Mesodermal cell (in vitro differentiated cells): ENCODE data around the gene PARD3B.

ENCODE experiments used
- H3K27ac ChIP-seq: 2 replicates; pipeline ENCODE4 v1.7.0; 2013; ENCODE audit warnings: mild to moderate bottlenecking, low read depth, low read length, moderate library complexity; ENCODE audit not compliant: severe bottlenecking
- H3K36me3 ChIP-seq: 2 replicates; pipeline ENCODE4 v1.7.1; 2013; ENCODE audit warnings: mild to moderate bottlenecking, low read length, moderate library complexity; ENCODE audit not compliant: control insufficient read depth, insufficient read depth
- H3K4me1 ChIP-seq: one replicate; pipeline ENCODE4 v1.7.1; 2013; ENCODE audit warnings: mild to moderate bottlenecking, low read length; ENCODE audit not compliant: insufficient read depth, control insufficient read depth, poor library complexity, severe bottlenecking
- H3K4me3 ChIP-seq: 2 replicates; pipeline ENCODE4 v1.7.0; 2013; ENCODE audit warnings: low read length, control low read depth, mild to moderate bottlenecking; ENCODE audit not compliant: insufficient read depth, poor library complexity, severe bottlenecking; ENCODE audit errors: extremely low read depth
- H3K9me3 ChIP-seq: 2 replicates; pipeline ENCODE4 v1.7.1; 2013; ENCODE audit warnings: mild to moderate bottlenecking, low read length, moderate library complexity; ENCODE audit not compliant: control insufficient read depth
- WGBS, 2 experiments: methylation state at CpG; one replicate each; pipeline ENCODE4 v1.1.5; 2013; ENCODE audit warnings: missing lambda C conversion rate in 2 of 2; ENCODE audit not compliant: insufficient coverage in 2 of 2; 5-methylcytosine and 5-hydroxymethylcytosine counted together

The PARD3B gene

GRCh38 chr2:204886713-204887112, 341.4 kb downstream of the PARD3B start:
- H3K36me3 ChIP-seq: no peaks in the 10 kb centered on the region
- WGBS, 2 experiments: no CpG with 5 or more reads among the region's 1 CpG
- H3K9me3 ChIP-seq: no peaks in the 10 kb centered on the region
- no peak overlapping the region for H3K27ac ChIP-seq
- H3K4me1 ChIP-seq: peaks cover 3% of the 10 kb centered on the region
- no peak overlapping the region for H3K4me3 ChIP-seq

- Histone ChIP-seq H3K27ac (no peak overlapping the region), H3K4me3 (no peak overlapping the region), H3K4me1 (peaks cover 3% of the 10 kb centered on the region), H3K36me3 (no peaks in the 10 kb centered on the region), H3K9me3 (no peaks in the 10 kb centered on the region)
Measured at GRCh38 chr2:204888222-204888621, 342.9 kb downstream of the PARD3B start.

GRCh38 chr2:204890680-204891079, 345.4 kb downstream of the PARD3B start:
- Histone ChIP-seq H3K36me3 (no peaks in the 10 kb centered on the region), H3K4me1 (peaks cover 3% of the 10 kb centered on the region), H3K4me3 (no peak overlapping the region), H3K9me3 (no peaks in the 10 kb centered on the region), H3K27ac (no peak overlapping the region)
- WGBS, 2 experiments: 83% methylated on average over 1 of the region's 2 CpGs; no CpG with 5 or more reads in 1 of the 2 experiments

GRCh38 chr2:204891739-204892138, 346.5 kb downstream of the PARD3B start:
- Histone ChIP-seq H3K4me3 (no peak overlapping the region), H3K9me3 (no peaks in the 10 kb centered on the region), H3K27ac (no peak overlapping the region), H3K36me3 (no peaks in the 10 kb centered on the region), H3K4me1 (peaks cover 3% of the 10 kb centered on the region)
- no CpG with 5 or more reads among the region's 2 CpGs for WGBS, 2 experiments

GRCh38 chr2:204892506-204893255, 347.4 kb downstream of the PARD3B start:
- no peaks in the 10 kb centered on the region for H3K36me3 ChIP-seq
- H3K4me1 ChIP-seq: no peaks in the 10 kb centered on the region
- H3K9me3 ChIP-seq: no peaks in the 10 kb centered on the region
- WGBS, 2 experiments: no CpG with 5 or more reads among the region's 1 CpG
- no peak overlapping the region for H3K27ac ChIP-seq
- no peak overlapping the region for H3K4me3 ChIP-seq

- Histone ChIP-seq H3K9me3 (no peaks in the 10 kb centered on the region), H3K4me1 (peaks cover 6% of the 10 kb centered on the region), H3K4me3 (no peak overlapping the region), H3K36me3 (no peaks in the 10 kb centered on the region), H3K27ac (no peak overlapping the region)
- WGBS, 2 experiments: no CpG with 5 or more reads among the region's 4 CpGs
Measured at GRCh38 chr2:204896146-204896545, 350.9 kb downstream of the PARD3B start.

- Histone ChIP-seq H3K27ac (peak overlapping the region; percentile 2), H3K9me3 (no peaks in the 10 kb centered on the region), H3K4me3 (no peak overlapping the region), H3K36me3 (no peaks in the 10 kb centered on the region), H3K4me1 (peaks cover 6% of the 10 kb centered on the region)
- no CpG with 5 or more reads among the region's 1 CpG for WGBS, 2 experiments
Measured at GRCh38 chr2:204897561-204897960, 352.3 kb downstream of the PARD3B start.

GRCh38 chr2:204898928-204899640, 353.8 kb downstream of the PARD3B start:
- H3K4me1 ChIP-seq: peaks cover 6% of the 10 kb centered on the region
- H3K9me3 ChIP-seq: no peaks in the 10 kb centered on the region
- H3K4me3 ChIP-seq: no peak overlapping the region
- no peaks in the 10 kb centered on the region for H3K36me3 ChIP-seq
- WGBS, 2 experiments: no CpG with 5 or more reads among the region's 4 CpGs
- no peak overlapping the region for H3K27ac ChIP-seq

- Histone ChIP-seq H3K27ac (no peak overlapping the region), H3K36me3 (no peaks in the 10 kb centered on the region)
Measured at GRCh38 chr2:204899983-204900382, 354.7 kb downstream of the PARD3B start.

GRCh38 chr2:204900487-204900886, 355.2 kb downstream of the PARD3B start:
- Histone ChIP-seq H3K9me3 (no peaks in the 10 kb centered on the region), H3K36me3 (no peaks in the 10 kb centered on the region), H3K4me3 (no peak overlapping the region), H3K27ac (no peak overlapping the region), H3K4me1 (peaks cover 6% of the 10 kb centered on the region)
- WGBS, 2 experiments: 80 to 87% methylated on average over 1 to 2 of the region's 2 CpGs

More at GRCh38 chr2:204899983-204900382, 354.7 kb downstream of the PARD3B start:
- H3K4me1 ChIP-seq: peaks cover 6% of the 10 kb centered on the region
- no peaks in the 10 kb centered on the region for H3K9me3 ChIP-seq
- 83% methylated on average over 1 of the region's 2 CpGs; no CpG with 5 or more reads in 1 of the 2 experiments for WGBS, 2 experiments
- no peak overlapping the region for H3K4me3 ChIP-seq

- no peaks in the 10 kb centered on the region for H3K36me3 ChIP-seq
- peaks cover 6% of the 10 kb centered on the region for H3K4me1 ChIP-seq
- H3K4me3 ChIP-seq: no peak overlapping the region
- no peak overlapping the region for H3K27ac ChIP-seq
- no peaks in the 10 kb centered on the region for H3K9me3 ChIP-seq
- WGBS, 2 experiments: 100% methylated on average over 1 of the region's 1 CpG
Measured at GRCh38 chr2:204900910-204901309, 355.6 kb downstream of the PARD3B start.
